ENCODE measurements around the gene KRTAP10-6.
"Not testable (repeated sequence)": the region's sequence is repeated elsewhere in the genome, so short reads cannot be mapped to it uniquely, and the experiment has no call there.

DNA sequence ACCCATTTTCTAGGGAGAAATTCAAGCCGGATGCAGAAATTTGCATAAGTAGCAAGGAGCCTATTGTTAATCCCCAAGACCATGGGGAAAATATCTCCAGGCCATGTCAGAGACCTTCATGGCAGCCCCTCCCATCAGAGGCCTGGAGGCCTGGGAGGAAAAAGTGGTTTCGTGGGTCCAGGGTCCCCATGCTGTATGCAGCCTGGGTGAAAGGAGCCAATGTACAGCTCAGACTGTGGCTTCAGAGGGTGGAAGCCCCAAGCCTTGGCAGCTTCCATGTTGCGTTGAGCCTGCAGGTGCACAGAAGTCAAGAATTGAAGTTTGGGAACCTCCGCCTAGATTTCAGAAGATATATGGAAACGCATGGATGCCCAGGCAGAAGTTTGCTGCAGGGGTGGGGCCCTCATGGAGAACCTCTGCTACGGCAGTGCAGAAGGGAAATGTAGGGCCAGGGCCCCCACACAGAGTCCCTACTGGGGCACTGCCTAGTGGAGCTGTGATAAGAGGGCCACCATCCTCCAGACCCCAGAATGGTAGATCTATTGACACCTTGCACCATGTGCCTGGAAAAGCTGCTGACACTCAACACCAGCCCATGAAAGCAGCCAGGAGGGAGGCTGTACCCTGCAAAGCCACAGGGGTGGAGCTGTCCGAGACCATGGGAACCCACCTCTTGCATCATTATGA, 18.0 kb upstream of the KRTAP10-6 start:
- not testable (repeated sequence) for TF ChIP-seq POLR2A, POLR2AphosphoS5 (IDR thresholded peaks at IDR 0.05)
- TF ChIP-seq, protein P1, sequence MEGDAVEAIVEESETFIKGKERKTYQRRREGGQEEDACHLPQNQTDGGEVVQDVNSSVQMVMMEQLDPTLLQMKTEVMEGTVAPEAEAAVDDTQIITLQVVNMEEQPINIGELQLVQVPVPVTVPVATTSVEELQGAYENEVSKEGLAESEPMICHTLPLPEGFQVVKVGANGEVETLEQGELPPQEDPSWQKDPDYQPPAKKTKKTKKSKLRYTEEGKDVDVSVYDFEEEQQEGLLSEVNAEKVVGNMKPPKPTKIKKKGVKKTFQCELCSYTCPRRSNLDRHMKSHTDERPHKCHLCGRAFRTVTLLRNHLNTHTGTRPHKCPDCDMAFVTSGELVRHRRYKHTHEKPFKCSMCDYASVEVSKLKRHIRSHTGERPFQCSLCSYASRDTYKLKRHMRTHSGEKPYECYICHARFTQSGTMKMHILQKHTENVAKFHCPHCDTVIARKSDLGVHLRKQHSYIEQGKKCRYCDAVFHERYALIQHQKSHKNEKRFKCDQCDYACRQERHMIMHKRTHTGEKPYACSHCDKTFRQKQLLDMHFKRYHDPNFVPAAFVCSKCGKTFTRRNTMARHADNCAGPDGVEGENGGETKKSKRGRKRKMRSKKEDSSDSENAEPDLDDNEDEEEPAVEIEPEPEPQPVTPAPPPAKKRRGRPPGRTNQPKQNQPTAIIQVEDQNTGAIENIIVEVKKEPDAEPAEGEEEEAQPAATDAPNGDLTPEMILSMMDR (IDR thresholded peaks at IDR 0.05 in 8 of 11, conservative IDR thresholded peaks at IDR 0.05 in 3 of 11) = not testable (repeated sequence)
